Fibroblast of skin of back (primary cell): ENCODE data around the gene DUSP1.

Experiments
- DNase-seq: peaks from one replicate; pipeline ENCODE4 v3.0.0-alpha.2; 2013

Gene DUSP1

DNA sequence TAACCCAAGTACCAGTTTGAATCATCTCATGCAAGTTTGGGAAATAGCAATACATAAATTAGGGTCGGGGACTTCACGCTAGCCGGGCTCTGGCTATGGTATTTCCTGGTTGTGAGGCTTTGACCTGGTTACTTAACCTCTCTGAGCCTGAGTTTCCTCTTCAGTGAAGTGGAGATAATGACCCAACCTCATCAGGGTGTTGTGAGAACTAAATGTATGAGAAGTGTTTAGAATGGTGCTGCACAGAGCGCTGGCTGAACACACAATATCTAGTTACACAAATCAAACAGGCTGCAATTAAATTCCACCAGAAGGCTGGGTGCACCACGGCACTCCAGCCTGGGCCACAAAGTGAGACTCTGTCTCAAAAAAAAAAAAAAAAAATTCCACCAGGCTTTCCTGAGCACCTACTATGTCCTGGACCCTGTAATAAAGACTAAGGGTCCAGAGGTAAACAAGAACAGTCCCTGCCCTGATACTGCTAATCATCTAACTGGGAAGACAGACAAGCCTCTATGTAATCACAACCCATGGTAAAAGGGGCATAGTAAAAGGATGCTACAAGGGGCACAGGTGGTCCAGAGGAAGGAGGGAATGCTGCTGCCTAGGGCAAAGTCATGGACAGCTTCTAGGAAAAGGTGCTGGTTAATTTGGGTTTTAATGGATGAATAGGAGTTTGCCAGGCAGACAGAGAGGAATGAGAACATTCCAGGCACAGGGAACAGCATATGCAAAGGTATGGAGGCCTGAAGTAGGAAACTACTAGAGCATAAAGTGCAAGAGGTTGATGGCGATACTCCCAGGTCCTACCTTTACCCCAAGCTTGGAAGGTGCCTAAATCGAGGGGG, 27.7 kb downstream of the DUSP1 start:
- no peak for DNase-seq

DNA sequence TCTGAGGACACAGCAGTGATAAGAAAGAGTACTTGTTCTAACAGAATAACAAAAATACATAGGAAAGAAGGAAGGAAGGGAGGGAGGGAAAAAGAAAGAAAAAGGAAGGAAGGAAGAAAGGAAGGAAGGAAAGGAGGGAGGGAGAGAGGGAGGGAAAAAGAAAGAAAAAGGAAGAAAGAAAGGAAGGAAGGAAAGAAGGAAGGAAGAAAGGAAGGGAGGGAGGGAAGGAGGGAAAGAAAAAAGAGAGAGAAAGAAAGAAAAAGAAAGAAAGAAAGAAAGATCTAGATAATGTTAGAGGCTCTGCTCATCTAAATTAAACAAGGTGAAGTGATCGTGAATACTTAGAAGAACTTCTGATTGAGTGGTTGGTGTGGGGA, 29.8 kb downstream of the DUSP1 start:
- DNase-seq = no peak

DNA sequence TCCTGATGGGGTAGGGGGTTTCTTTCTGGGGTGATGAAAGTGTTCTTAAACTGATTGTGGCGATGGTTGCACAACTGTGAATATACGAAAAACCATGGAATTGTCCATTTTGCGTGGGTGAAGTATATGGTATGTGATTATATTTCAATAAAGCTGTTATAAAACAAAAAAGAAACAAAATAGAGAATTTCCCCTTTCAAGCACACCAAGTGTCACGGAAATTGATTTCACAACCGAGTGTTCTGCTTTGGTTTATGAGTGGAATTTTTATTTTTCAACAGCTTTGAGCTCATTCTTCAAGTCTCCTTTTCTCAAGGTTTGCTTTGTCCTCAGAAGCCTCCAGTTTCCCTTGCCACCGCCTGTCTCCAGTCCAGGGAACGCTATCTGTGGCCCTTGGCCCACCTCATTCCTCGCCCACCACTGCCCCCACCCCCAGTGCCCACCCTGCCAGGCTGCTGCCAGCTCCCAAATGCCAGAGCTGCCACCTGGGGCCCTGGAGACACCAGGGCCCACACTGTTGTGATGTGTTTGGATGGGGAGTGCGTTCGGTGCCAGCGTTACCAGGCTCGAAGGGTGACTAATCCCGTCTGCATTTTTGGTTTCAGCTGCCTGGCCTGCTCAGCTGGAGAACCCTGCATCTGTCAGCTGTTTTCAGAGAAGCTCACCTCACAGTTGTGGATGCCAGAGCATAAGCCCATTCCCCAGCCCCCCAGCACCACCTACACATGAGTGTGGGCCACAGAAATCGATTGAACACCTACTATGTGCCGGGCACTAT, 30.4 kb downstream of the DUSP1 start:
- DNase-seq = peak; percentile 92

DNA sequence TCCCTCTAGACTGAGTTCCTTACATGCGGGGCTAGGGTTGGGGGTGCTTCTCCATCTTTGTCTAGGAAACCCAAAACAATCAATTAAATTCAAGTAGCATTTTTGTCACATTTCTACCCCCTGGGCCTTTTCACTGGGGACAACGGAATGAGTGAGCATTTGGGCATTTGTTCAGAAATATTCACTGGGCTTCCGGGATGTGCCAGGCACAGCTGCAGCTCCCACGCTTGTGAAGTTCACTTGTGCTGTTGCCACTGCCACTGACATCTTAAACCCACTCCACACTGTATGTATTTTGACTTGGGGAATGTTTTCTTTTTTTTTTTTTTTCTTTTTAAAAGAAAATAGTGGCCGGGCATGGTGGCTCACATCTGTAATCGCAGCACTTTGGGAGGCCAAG, 31.6 kb downstream of the DUSP1 start:
- DNase-seq = no peak

DNA sequence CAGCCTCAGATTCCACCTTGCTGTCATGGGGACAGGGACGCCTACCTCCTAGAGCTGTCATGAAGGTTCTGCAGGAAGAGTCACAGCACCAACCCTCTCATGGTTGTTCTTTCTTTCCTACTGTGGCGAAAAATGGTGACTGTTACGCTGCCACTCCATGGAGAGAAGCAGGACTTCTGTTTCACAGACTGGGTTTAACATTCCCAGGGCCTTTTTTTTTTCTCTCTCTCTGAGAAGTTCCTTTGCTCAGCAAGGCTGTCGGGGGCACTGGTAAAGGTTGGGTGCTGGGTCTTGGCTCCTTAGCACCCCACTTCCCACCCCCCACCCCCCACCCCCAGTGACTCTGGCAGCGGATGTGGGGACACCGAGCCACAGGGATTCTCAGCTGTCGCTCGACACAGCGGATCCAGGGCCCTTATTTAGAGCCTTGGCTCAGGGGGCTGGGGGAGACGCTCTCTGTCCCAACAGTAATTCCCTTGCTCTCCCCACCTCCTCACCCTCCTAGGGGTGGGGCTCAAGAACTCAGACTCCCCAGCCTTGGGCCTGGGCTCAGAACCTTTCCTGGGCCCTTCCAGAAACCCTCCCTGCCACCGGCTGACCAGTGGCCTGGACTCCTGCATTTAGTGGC, 34.4 kb downstream of the DUSP1 start:
- DNase-seq = no peak

DNA sequence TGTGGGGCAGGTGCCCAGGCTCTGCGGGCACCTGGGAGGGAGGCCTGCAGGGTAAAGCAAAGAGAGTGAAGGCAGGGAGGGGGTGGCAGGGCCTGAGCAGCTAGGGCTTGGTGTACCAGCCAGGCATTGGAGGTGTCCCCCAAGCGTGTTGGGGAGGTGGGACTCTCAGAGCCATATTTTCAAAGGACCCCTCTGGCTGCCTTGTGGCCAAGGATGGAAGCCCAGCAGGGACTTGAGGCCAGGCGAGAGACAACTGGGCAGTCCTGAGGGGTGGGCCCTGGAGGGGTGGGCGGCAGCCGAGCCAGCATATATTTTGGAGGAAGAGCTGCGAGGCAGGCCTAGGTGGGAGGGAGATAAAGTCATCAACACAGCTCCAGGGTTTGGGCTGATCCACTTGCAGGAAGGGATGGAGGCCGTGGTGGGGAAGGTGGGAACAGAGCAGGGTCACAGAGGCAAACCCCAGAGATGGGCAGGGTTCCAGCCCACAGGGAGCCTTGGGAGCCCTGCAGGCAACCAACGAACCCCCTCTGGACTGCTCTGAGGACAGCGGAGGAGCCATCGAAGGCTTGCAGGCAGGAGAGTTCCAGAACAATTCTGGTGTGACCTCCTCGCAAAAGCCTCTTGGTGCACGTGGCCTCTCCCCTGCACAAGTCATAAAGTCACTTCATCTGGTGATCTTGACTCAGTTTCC, 35.7 kb downstream of the DUSP1 start:
- DNase-seq = no peak

DNA sequence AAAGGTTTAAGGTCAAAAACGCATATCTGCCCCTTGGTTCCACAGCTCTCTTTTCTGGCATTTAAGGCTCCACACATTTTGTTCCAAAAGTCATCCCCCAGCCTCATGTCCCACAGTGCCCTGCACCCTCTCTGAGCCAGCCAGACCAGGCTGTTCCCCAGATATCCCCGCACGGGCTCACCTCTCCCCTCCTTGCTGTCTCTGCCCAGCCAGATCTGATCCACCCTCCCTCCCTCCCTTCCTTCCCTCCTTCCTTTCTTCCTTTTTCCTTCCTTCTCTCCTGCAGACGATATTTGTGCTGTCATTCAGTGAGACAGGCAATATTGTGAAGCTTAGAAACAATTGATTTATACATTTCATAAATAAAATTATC, 37.0 kb downstream of the DUSP1 start:
- DNase-seq = no peak

DNA sequence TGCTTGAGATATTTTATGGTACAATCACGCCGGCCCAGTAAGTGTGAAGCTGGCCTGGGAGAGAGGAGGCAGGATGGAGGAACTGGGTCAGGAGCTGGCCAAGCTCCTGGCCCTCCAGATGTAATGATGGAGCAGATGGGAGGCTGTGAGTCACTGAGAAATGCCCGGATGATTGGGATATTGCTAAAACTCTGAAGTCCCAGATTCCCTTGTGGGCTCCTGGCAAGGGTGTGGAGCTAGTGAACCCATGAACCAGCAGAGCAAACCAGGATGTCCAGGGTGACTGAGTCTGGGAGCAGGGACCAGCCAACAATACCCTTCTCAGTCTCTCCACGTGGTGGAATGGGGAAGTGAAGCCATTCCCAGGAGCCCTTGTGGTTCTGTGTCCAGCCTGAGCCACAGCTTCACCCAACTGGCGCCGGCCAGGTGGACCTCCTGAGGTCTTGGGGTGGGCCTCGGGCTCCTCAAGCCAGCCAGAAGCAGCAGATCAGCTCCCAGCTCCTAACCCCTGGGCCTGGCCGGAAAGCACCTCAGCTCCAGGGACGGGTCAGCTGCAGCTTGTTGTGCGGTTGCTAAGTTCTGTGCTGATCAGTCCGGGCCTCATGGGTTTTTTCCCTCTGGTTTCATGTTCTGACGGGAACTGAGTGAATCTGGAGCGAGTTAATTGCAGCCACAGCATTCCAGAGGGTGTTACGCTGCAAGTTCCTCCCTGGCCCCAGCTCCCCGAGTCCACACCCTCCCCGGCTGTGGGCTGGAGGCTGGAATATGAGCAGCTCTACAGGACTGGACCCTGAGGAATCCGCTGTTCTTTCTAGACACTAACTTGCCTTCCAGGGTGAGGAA, 37.6 kb downstream of the DUSP1 start:
- DNase-seq = peak; percentile 98

DNA sequence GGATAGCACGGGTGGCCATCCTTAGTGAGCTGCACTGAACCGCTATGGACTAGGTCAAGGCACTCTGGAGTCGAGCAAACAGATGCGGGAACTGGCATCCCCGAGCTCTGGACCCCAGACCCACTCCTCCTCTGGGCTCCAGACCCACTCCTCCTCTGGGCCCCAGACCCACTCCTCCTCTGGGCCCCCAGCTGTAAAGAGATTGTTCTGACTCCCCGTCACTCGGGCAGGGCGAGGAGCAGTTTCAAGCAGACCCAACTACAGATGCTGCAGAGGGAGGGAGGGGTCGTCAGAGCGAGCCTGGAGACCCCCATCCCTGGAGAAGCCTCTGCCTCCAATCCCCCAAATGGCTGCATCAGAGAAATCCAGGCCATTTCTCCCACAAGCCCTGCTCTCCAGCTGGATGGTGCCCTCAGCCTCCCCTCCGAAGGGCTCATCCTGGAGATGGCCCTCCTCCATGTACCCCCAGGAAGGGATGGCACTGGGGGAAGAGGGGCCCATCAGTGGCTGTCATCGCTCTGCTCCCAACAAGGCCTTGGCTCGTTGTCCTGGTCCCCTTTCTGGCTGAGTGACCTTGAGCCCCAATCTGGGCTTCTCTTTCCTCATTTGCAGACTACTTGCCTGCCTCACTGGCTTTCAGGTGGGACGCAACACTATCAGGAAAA, 38.7 kb downstream of the DUSP1 start:
- DNase-seq = no peak

DNA sequence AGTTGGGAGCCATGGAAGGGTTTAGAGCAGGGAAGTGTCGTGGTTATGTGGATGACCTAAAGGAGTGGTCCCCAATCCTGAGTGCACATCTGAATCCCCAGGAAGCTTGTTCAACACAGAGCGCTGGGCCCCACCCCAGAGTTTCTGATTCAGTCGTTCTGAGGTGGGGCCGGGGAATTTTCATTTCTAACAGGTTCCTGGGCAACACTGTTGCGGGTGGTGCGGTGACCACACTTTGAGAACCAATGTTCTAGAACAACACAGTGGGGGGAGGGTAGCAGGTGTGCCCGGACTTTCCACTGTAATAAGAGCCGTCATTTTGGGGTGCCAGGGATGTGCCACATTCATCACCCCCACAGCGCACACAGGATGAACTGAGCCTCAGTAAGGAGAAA, 39.3 kb downstream of the DUSP1 start:
- no peak for DNase-seq

DNA sequence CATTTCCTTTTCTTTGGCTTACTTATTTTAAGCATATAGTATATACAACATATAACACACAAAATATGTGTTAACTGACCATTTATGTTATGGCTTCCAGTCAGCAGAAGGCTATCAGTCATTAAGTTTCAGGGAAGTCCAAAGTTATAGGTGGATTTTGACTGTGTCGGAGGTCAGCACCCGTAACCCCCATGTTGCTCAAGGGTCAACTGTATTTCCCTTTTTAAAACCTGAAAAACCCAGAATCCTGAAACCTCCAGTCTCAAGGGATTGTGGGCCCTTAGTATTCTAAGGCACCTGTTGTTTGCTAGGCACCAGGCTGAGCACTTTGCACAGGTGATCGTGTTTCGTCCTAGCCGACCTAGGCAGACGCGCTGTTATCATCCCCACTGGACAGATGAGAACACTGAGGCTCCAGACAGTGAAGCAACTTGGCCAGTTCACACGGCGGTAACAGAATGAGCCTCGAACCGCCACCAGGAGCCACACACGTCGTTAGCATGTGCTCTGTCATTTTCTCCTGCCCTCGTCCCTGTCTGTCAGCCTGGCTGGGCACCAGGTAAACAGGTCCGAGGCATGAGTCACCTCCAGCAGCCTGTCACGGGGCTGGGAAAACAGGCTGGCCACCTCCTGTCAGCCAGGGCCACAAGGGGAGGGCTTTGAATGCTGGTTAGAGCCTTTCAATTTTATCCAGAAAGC, 39.9 kb downstream of the DUSP1 start:
- no peak for DNase-seq

DNA sequence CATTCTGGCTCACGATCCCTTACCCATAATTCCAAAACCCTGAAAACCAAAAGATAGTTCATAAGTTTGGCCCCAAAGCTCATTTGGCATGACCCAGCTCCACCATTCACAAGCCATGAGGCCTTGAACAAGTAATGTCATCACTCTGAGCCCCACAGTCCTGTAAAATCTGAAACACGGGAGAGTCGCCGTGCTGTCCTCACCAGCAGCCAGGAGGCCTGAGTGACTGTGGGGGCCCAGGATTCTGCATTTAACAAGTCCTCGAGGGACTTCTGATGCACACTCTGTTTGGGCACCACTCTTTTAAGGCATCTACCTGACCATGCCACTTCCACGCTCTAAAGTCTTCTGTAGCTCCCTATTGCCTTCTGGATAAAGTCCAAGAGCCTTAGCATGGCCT, 40.8 kb downstream of the DUSP1 start:
- no peak for DNase-seq

DNA sequence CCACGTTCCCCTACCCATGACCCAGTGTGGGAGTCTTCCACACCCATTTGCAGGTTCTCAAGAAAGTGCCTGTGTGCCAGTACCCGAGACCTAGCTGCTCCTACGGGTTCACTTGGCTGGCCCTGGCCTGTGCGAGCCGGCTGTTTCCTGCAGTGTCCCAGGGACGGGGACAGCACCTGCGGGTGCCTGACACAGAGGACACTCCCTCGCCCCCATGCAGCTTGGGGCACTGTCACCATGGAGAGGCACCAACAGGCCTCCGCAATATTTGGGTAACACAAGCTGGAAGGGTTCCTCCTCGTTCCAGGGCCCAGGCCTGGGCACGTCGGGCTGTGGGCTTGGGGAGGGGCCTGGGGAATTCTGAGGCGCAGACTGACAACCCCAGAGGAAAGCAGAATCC, 41.4 kb downstream of the DUSP1 start:
- DNase-seq = no peak

DNA sequence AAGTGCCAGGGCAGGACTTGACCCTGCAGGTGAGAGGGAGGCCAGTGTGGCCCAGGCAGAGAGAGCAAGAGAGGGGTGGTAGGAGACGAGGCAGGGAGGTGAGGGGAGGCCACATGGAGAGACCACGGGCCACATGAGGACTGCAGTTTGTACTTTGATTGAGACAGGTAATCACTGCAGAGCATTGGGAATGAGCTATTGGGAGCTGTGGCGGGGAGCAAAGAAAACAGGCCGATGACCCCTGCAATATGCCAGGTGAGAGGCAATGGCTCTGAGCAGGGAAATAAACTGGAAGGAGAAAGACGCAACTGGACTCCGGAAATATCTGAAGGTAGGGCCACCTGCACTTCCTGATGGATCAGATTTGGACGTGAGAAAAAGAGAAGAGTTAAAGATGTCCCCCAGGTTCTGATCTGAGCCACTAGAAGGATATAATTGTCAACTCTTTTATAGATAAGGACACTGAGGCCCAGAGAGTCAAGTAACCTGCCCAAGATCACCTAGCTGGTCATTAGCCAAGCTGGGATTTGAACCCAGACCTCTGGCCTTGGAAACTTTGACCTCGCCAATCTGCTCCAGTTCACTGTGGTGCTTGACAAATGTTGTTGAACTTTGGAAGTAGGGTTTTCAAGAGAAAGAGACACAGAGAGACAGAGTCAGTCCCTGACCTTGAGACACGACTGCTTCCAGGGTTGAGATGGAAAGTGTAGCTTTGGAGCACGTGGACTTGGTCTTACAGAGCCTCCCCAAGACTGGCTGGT, 42.3 kb downstream of the DUSP1 start:
- no peak for DNase-seq

DNA sequence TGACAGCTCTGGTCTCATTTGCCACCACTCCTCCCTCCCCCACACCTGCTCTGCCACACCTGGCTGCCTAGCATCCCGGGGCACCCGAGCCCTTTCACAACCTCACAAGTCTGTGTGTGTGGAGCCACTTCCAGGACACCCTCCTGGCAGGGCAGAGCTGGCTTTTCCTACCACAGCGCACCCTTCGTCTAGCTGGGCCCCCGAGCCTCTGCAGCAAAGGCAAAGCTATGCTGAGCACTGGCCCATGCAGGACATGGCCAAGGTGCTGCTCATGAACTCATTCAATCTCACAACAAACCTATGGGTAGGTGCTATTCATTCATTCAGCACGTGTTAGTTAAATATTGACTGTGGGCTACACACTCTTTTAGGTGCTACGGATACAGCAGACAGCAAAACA, 43.4 kb downstream of the DUSP1 start:
- DNase-seq = no peak

DNA sequence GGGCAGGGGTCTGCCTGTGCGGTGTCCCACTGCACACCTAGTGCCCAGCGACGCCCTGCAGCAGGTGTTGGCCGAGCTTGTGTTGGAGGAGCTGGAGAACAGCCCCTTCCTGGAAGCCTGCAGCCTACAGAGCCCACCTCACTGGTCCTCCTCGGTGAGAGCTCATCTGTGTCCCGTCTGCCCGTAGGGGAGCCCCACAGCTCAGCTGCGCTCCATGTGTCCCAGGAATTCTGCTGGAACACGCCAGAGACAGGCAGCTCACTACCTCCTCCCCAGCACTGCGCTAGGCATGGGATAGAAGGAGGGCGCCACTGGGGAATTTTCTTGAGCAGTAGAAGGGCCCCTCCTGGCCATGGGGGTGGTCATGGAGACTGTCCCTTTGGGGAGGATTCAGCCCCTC, 44.0 kb downstream of the DUSP1 start:
- no peak for DNase-seq

DNA sequence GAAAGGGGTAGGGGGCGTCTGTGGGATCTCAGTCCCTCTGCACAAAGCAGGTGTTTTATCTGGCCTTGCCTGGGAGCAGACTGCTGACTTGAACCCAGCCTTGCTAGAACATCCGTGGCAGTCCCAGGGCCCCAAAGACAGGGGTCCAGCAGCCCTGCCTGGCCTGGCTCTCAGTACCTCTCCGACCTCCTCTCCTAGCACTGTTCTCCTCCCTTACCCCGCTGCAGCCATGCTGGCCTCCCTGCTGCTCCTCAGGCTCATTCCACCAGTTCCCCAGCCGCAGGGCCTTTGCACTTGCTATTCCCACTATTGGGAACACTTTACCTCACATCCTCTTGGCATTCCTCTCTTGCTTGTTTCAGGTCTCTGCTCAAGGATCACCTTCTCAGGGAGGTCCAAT, 45.2 kb downstream of the DUSP1 start:
- DNase-seq = no peak

DNA sequence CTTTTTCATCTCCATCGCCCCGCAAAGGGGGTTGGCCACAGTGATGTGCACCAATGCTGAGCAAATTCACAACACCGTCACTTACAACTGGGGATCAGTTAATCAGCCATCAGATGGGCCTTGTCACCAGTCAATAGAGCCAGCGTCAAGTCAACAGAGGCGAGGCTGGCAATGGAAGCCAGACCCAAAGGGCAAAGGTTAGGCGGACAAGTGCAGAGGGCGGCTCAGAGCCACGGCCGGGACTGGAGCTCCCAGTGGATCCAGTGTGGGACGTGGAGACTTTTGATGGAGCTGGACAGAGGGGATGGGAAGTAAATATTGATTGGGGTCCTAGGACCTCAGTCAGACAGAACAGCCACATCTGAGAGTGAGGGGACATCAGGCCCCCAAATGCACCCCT, 45.7 kb downstream of the DUSP1 start:
- no peak for DNase-seq

DNA sequence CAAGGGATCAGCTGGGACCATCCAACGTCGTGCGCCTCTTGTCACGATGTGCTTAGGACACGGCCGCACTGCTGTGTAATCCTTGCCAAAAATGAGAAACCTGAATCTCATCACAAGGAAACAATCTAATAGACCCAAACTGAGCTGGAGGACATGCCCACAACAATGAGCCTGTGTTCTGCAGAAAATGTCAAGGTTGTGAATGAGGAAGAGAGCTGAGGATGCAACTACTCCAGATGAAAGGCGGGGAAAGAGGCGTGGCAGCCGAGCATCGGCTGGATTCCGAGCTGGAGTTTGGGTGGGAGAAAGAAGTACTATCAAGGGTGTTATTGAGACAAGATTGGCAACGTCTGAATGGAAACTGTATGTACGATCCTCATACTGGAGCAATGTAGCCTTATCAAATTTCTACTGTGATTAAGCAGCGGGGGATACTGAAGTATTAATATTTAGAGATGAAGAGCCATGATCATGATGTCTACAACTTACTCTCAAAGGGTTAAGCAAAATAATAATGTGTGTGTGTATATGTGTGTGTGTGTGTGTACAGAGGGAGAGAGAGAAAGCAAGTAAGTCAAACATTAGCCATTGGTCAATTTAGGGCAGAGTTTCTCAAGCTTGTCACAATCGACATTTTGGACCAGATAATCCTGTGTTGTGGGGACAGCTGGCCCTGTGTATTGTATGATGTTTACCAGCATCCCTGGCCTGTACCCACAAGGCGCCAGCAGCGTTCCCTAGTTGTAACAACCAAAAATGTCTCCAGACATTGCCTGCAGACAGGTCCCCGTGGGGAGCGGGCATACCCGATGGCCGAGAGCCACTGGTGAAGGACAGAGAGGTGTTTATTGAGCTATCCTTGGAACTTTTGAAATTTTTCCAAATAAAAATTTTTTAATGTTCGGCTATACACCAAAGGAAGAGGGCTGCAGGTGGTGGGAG, 46.5 kb downstream of the DUSP1 start:
- no peak for DNase-seq
